Heart left ventricle (tissue), 13 donors: ENCODE measurements around the gene MBD3L2B.

Experiments
- CTCF ChIP-seq, 12 donors: fragments of 200-600 bp; sonication (generic) in 4 of 12; IDR thresholded peaks; one replicate each; pipeline versions ENCODE4 v1.5.0 to v1.8.0; 2018 to 2022; ENCODE audit warnings: antibody characterized with exemption in 12 of 12, mild to moderate bottlenecking in 5 of 12
- POLR2A ChIP-seq, 2 donors: fragments of 450-650 bp; IDR thresholded peaks; one replicate each; pipeline ENCODE4 v1.6.1; 2017; ENCODE audit warnings: antibody characterized with exemption in 2 of 2, mild to moderate bottlenecking in 2 of 2, moderate library complexity in 2 of 2
- donor health status: ischemic (EF 13 %, LVEDD 7.1; RV severe dilation, severe dysfunction).
- donor health status: DM: no; HTN: yes; CAD: no.
- donor health status: DM: no; HTN: no; CAD: no.
- donor health status: ischemic (EF 25% LVEDD 6.9; RV normal size, moderate dysfunction).
- donor health status: ischemic (EF 25% LVEDD 5.7; RV mildly dilated, moderate dysfunction).
- donor health status: ischemic (EF 35%, LVEDD 5.7; RV mildly dilated, moderate dysfunction).
- donor health status: nonischemic (EF 11% LVEDD 7.7; RV severe dilation, severe dysfunction).
- donor health status: DM: yes; HTN: yes; CAD: no.
- donor health status: PGD.
- donor health status: ischemic (EF 29% LVEDD 5.4; RV normal size, mild dysfunction).
- donor health status: nonischemic (EF 23%, LVEDD 6.1; RV moderate dilation, normal function).

GRCh38 chr19:7000333-7000732 lies 20.9 kb downstream of the MBD3L2B start:
- TF ChIP-seq CTCF (IDR thresholded peaks at IDR 0.05) (no peak), POLR2A (IDR thresholded peaks at IDR 0.05) (no peak)
